H1 (cell line): ENCODE measurements around the gene SMYD3. TPM values are rescaled to one million over a fixed set of nuclear protein-coding genes. Genes with fewer than 3 reads are reported as not detected.

Source experiments
- CTCF ChIA-PET: fragments of 300-600 bp; sonication (Branson Sonifier 250); formaldehyde crosslinking; loops from one replicate; lab custom pipeline; 2021; ENCODE audit not compliant: partially characterized antibody; lab: Charles Lee
- POLR2A ChIA-PET: fragments of 300-600 bp; sonication (Branson Sonifier 250); formaldehyde crosslinking; loops from one replicate; lab custom pipeline; 2021; ENCODE audit warnings: inconsistent platforms; ENCODE audit not compliant: partially characterized antibody; lab: Charles Lee
- DNase-seq, 2 experiments: peaks; one replicate each; pipeline versions ENCODE4 v3.0.0 to v3.0.0-alpha.2; 2010 to 2022; ENCODE audit warnings: low spot score in 2 of 2, low read depth in 1 of 2, mixed read lengths in 1 of 2
- FAIRE-seq: peaks from 2 replicates; lab custom pipeline; 2011; peaks lifted over from hg19 to GRCh38; lab: Jason Lieb, UNC
- H2AFZ ChIP-seq: 2 replicates; pipeline ENCODE4 v1.8.1; 2012; ENCODE audit warnings: low read length, inconsistent platforms
- H2AK5ac ChIP-seq: 2 replicates; pipeline ENCODE4 v1.6.1; 2013; ENCODE audit warnings: low read depth, low read length
- H2BK120ac ChIP-seq: replicated peaks from 2 replicates; pipeline ENCODE3; 2013; ENCODE audit warnings: low read depth, low read length, inconsistent platforms
- H2BK12ac ChIP-seq: 2 replicates; pipeline ENCODE4 v1.6.1; 2013; ENCODE audit warnings: low read depth, low read length
- H2BK15ac ChIP-seq: 2 replicates; pipeline ENCODE4 v1.6.1; 2013; ENCODE audit warnings: low read length
- H2BK20ac ChIP-seq: 2 replicates; pipeline ENCODE4 v1.6.1; 2013; ENCODE audit warnings: low read length
- H2BK5ac ChIP-seq: 2 replicates; pipeline ENCODE4 v1.6.1; 2013; ENCODE audit warnings: low read depth, low read length
- H3K14ac ChIP-seq: 2 replicates; pipeline ENCODE4 v1.6.1; 2013; ENCODE audit warnings: inconsistent platforms; ENCODE audit not compliant: insufficient read length
- H3K18ac ChIP-seq: 2 replicates; pipeline ENCODE4 v1.6.1; 2013; ENCODE audit warnings: low read length; ENCODE audit errors: extremely low read depth
- H3K23ac ChIP-seq: 2 replicates; pipeline ENCODE4 v1.6.1; 2013; ENCODE audit warnings: inconsistent platforms; ENCODE audit not compliant: insufficient read length
- H3K23me2 ChIP-seq: 2 replicates; pipeline ENCODE4 v1.6.1; 2013; ENCODE audit warnings: low read depth, low read length
- H3K27ac ChIP-seq: 2 replicates; pipeline ENCODE4 v1.6.1; 2011; ENCODE audit warnings: low read depth, low read length, inconsistent platforms
- H3K27me3 ChIP-seq, 4 experiments: replicated peaks in 1 of 4; 1 replicate in 1 of 4; 2 replicates in 3 of 4; pipeline versions ENCODE4 v1.6.1 to v1.8.1; 2011 to 2013; ENCODE audit warnings: low read length in 3 of 4, mild to moderate bottlenecking in 3 of 4, inconsistent platforms in 2 of 4, mixed read lengths in 2 of 4, moderate library complexity in 1 of 4; ENCODE audit not compliant: control insufficient read depth in 3 of 4, insufficient read depth in 3 of 4; ENCODE audit errors: extremely low read depth in 1 of 4
- H3K36me3 ChIP-seq, 4 experiments: 2 replicates each; pipeline versions ENCODE4 v1.6.1 to v1.8.1; 2011 to 2013; ENCODE audit warnings: mild to moderate bottlenecking in 4 of 4, low read length in 3 of 4, moderate library complexity in 2 of 4, control low read depth in 1 of 4, inconsistent platforms in 1 of 4; ENCODE audit not compliant: insufficient read depth in 4 of 4, control insufficient read depth in 2 of 4
- H3K4ac ChIP-seq: replicated peaks from 2 replicates; pipeline ENCODE3; 2013; ENCODE audit warnings: low read length, low read depth, mixed read lengths, inconsistent platforms; ENCODE audit not compliant: insufficient read length
- H3K4me1 ChIP-seq, 4 experiments: replicated peaks in 1 of 4; 1 replicate in 1 of 4; 2 replicates in 3 of 4; pipeline versions ENCODE4 v1.6.1 to v1.8.1; 2011 to 2013; ENCODE audit warnings: low read length in 3 of 4, inconsistent platforms in 2 of 4, mixed read lengths in 1 of 4; ENCODE audit not compliant: insufficient read depth in 4 of 4, control insufficient read depth in 3 of 4
- H3K4me2 ChIP-seq, 2 experiments: 2 replicates each; pipeline versions ENCODE4 v1.6.1 to v1.8.1; 2011 to 2013; ENCODE audit warnings: low read depth in 2 of 2, low read length in 2 of 2, control low read depth in 1 of 2, inconsistent platforms in 1 of 2, mild to moderate bottlenecking in 1 of 2; ENCODE audit not compliant: insufficient read depth in 1 of 2
- H3K4me3 ChIP-seq, 4 experiments: fragments of 200-600, 300-600 bp in 1 of 4; sonication (generic), shearing (Covaris generic), sonication (Bioruptor Twin) in 1 of 4; 2 replicates each; pipeline versions ENCODE4 v1.5.1 to v1.8.1; 2011 to 2016; ENCODE audit warnings: low read length in 4 of 4, low read depth in 3 of 4, control low read depth in 2 of 4, inconsistent platforms in 2 of 4, mild to moderate bottlenecking in 2 of 4, mixed read lengths in 1 of 4, moderate library complexity in 1 of 4; ENCODE audit not compliant: insufficient read depth in 2 of 4; ENCODE audit errors: extremely low read depth in 1 of 4
- H3K56ac ChIP-seq: replicated peaks from 2 replicates; pipeline ENCODE3; 2013; ENCODE audit warnings: low read depth, mild to moderate bottlenecking, mixed read lengths, low read length, inconsistent platforms; ENCODE audit not compliant: insufficient read length
- H3K79me1 ChIP-seq: 2 replicates; pipeline ENCODE4 v1.6.1; 2013; ENCODE audit warnings: low read depth, low read length, control low read depth
- H3K79me2 ChIP-seq, 2 experiments: 2 replicates each; pipeline versions ENCODE4 v1.6.1 to v1.8.1; 2012 to 2013; ENCODE audit warnings: low read length in 2 of 2, mild to moderate bottlenecking in 2 of 2, inconsistent platforms in 1 of 2; ENCODE audit not compliant: insufficient read depth in 2 of 2, control insufficient read depth in 1 of 2
- H3K9ac ChIP-seq, 4 experiments: replicated peaks in 1 of 4; 1 replicate in 1 of 4; 2 replicates in 3 of 4; pipeline versions ENCODE4 v1.6.1 to v1.8.1; 2011 to 2013; ENCODE audit warnings: low read depth in 3 of 4, low read length in 3 of 4, control low read depth in 2 of 4, mild to moderate bottlenecking in 2 of 4, moderate library complexity in 2 of 4, inconsistent platforms in 1 of 4; ENCODE audit errors: extremely low read depth in 1 of 4
- H3K9me3 ChIP-seq, 2 experiments: 2 replicates each; pipeline versions ENCODE4 v1.6.1 to v1.8.1; 2012 to 2013; ENCODE audit warnings: mild to moderate bottlenecking in 2 of 2, moderate library complexity in 2 of 2, control low read depth in 1 of 2, inconsistent platforms in 1 of 2, low read depth in 1 of 2, low read length in 1 of 2, mixed read lengths in 1 of 2; ENCODE audit not compliant: insufficient read depth in 2 of 2
- H4K20me1 ChIP-seq, 2 experiments: replicated peaks in 1 of 2; 2 replicates each; pipeline versions ENCODE3 to v1.8.1; 2011 to 2013; ENCODE audit warnings: inconsistent platforms in 2 of 2, low read length in 2 of 2, mild to moderate bottlenecking in 1 of 2; ENCODE audit not compliant: insufficient read depth in 2 of 2, control insufficient read depth in 1 of 2
- H4K5ac ChIP-seq: 2 replicates; pipeline ENCODE4 v1.6.1; 2013; ENCODE audit warnings: low read length, low read depth, mixed read lengths, inconsistent platforms; ENCODE audit not compliant: insufficient read length
- H4K8ac ChIP-seq: 2 replicates; pipeline ENCODE4 v1.8.0; 2013; ENCODE audit warnings: mild to moderate bottlenecking, moderate library complexity, low read length, inconsistent platforms; ENCODE audit not compliant: insufficient read depth; ENCODE audit errors: extremely low read depth
- H4K91ac ChIP-seq: replicated peaks from 2 replicates; pipeline ENCODE3; 2013; ENCODE audit warnings: low read length, mixed read lengths, inconsistent platforms; ENCODE audit not compliant: insufficient read length
- ATF3 ChIP-seq: IDR thresholded peaks from 2 replicates; pipeline ENCODE4 v1.6.1; 2011; ENCODE audit warnings: low read depth, mild to moderate bottlenecking, low read length; ENCODE audit not compliant: insufficient read depth
- BRCA1 ChIP-seq: IDR thresholded peaks from 2 replicates; pipeline ENCODE4 v1.6.1; 2012; ENCODE audit warnings: low read depth, low read length, improper control_type of control experiment
- CHD2 ChIP-seq: IDR thresholded peaks from 2 replicates; pipeline ENCODE4 v1.6.1; 2012; ENCODE audit warnings: low read length, improper control_type of control experiment
- EZH2 ChIP-seq: fragments of 200-600 bp; sonication (generic); IDR thresholded peaks from 2 replicates; pipeline ENCODE4 v1.7.1; 2012; ENCODE audit warnings: low read depth, mild to moderate bottlenecking, moderate library complexity, low read length, inconsistent platforms; ENCODE audit not compliant: severe bottlenecking
- GTF2F1 ChIP-seq: IDR thresholded peaks from 2 replicates; pipeline ENCODE4 v1.6.1; 2012; ENCODE audit warnings: low read depth, low read length, improper control_type of control experiment, borderline replicate concordance
- JUND ChIP-seq: IDR thresholded peaks from 2 replicates; pipeline ENCODE4 v1.6.1; 2011; ENCODE audit warnings: mild to moderate bottlenecking, improper control_type of control experiment, low read length
- MAFK ChIP-seq: IDR thresholded peaks from 2 replicates; pipeline ENCODE4 v1.6.1; 2012; ENCODE audit warnings: low read depth, mild to moderate bottlenecking, improper control_type of control experiment, low read length
- NANOG ChIP-seq: IDR thresholded peaks from 2 replicates; pipeline ENCODE4 v1.6.1; 2011; ENCODE audit warnings: low read length, low read depth, mild to moderate bottlenecking, inconsistent platforms; ENCODE audit not compliant: insufficient read depth, poor library complexity, severe bottlenecking
- POLR2A ChIP-seq, 2 experiments: IDR thresholded peaks; 1 replicate in 1 of 2; 2 replicates in 1 of 2; pipeline ENCODE4 v1.6.1; 2011; ENCODE audit warnings: low read depth in 2 of 2, low read length in 2 of 2, mild to moderate bottlenecking in 2 of 2; ENCODE audit errors: control extremely low read depth in 1 of 2
- SAP30 ChIP-seq: fragments of 300-600 bp; sonication (generic); IDR thresholded peaks from 2 replicates; pipeline ENCODE4 v1.7.1; 2012; ENCODE audit warnings: low read length, moderate library complexity, mild to moderate bottlenecking, inconsistent platforms; ENCODE audit not compliant: insufficient read depth, insufficient replicate concordance
- SIX5 ChIP-seq: IDR thresholded peaks from 2 replicates; pipeline ENCODE4 v1.6.1; 2011; ENCODE audit warnings: mild to moderate bottlenecking, low read depth, low read length
- SP1 ChIP-seq: IDR thresholded peaks from 2 replicates; pipeline ENCODE4 v1.6.1; 2011; ENCODE audit warnings: low read depth, low read length
- SUZ12 ChIP-seq: fragments of 200-600 bp; sonication (generic); IDR thresholded peaks from 2 replicates; pipeline ENCODE4 v1.6.1; 2012; ENCODE audit warnings: mild to moderate bottlenecking, inconsistent platforms, low read length, moderate library complexity, mixed read lengths
- TAF7 ChIP-seq: optimal IDR thresholded peaks from 2 replicates; pipeline ENCODE3; 2011; ENCODE audit warnings: low read depth, mild to moderate bottlenecking, inconsistent platforms, low read length, moderate library complexity, borderline replicate concordance
- TCF12 ChIP-seq: IDR thresholded peaks from 2 replicates; pipeline ENCODE4 v1.6.1; 2011; ENCODE audit warnings: low read depth, mild to moderate bottlenecking, low read length
- WGBS, 2 experiments: shearing (Covaris generic) in 1 of 2; methylation state at CpG; one replicate each; pipeline versions ENCODE4 v1.1.6 to v1.1.7; 2013 to 2015; ENCODE audit warnings: low lambda C conversion rate in 2 of 2, mixed read lengths in 2 of 2, inconsistent platforms in 1 of 2, low coverage in 1 of 2, missing lambda C conversion rate in 1 of 2; ENCODE audit not compliant: insufficient replicate concordance in 2 of 2, insufficient coverage in 1 of 2, insufficient read length in 1 of 2; ENCODE audit errors: extremely low coverage in 1 of 2, missing lambda C conversion rate in 1 of 2; 5-methylcytosine and 5-hydroxymethylcytosine counted together
- polyA plus RNA-seq, 7 experiments: library from polyadenylated mRNA; depleted of rRNA in 3 of 7; stranded (reverse) in 5 of 7; unstranded in 2 of 7; fragments of >200 nt in 5 of 7; fragments of 200-250 nt in 2 of 7; gene quantifications; 1 replicate in 5 of 7; 2 replicates in 1 of 7; 4 replicates in 1 of 7; pipeline versions ENCODE4 v1.2.1 to v1.2.3, GENCODE V29; 2011 to 2013; ENCODE audit warnings: missing spikeins in 2 of 7, mixed read lengths in 2 of 7
- total RNA-seq: library from RNA; stranded (reverse); fragmentation: NEBNext Ultra II Directional; extraction: Animal tissue kit (Norgen Biotek cat#: 25700); gene quantifications from 2 replicates; pipeline ENCODE4 v1.2.1, GENCODE V29; 2021

SMYD3 gene
- total and polyA plus RNA-seq, 2 of the 8 experiments (the other 6 are each of a cell fraction or from before 2014, with no cell fraction given) = 17.3 to 25.4 TPM

GRCh38 chr1:246343937-246344336 lies 163.1 kb downstream of the SMYD3 start:
- H4K91ac ChIP-seq = no peak overlapping the region
- no peaks in the 10 kb centered on the region; the same call in 1 of the 2 replicates for H3K79me1 ChIP-seq
- no peaks in the 10 kb centered on the region for H3K23me2 ChIP-seq
- no peak overlapping the region for H3K14ac ChIP-seq
- H3K4me1 ChIP-seq = no peaks in the 10 kb centered on the region
- no peaks in the 10 kb centered on the region for H3K27me3 ChIP-seq
- H2BK5ac ChIP-seq = no peak overlapping the region
- no peak overlapping the region for H3K4ac ChIP-seq
- no peak overlapping the region for H3K18ac ChIP-seq
- no peak overlapping the region for H2AK5ac ChIP-seq
- ChIA-PET CTCF (no interaction called here), POLR2A (no interaction called here)
- H3K9me3 ChIP-seq = 0 out of 4 replicates have a peak, but pooled peaks cover 3 to 4% of the 10 kb centered on the region in 2 experiments
- no peak overlapping the region for H3K56ac ChIP-seq
- H2BK12ac ChIP-seq = no peak overlapping the region
- H4K5ac ChIP-seq = no peak overlapping the region
- H3K4me2 ChIP-seq = no peak overlapping the region
- no peak overlapping the region for H2BK120ac ChIP-seq
- no peak overlapping the region for H4K8ac ChIP-seq
- no peak overlapping the region; a peak in 1 of 8 replicates for H3K4me3 ChIP-seq
- H2BK15ac ChIP-seq = no peak overlapping the region
- no peaks in the 10 kb centered on the region for H3K36me3 ChIP-seq
- DNase-seq = no peak
- 89% methylated on average over 2 of the region's 2 CpGs; no CpG with 5 or more reads in 1 of the 2 experiments for WGBS, 2 experiments
- H2BK20ac ChIP-seq = no peak overlapping the region
- FAIRE-seq = no peak
- H3K23ac ChIP-seq = no peak overlapping the region
- H3K27ac ChIP-seq = no peak overlapping the region
- H2AFZ ChIP-seq = no peak overlapping the region
- no peaks in the 10 kb centered on the region for H4K20me1 ChIP-seq
- H3K79me2 ChIP-seq = no peaks in the 10 kb centered on the region
- no peak overlapping the region for H3K9ac ChIP-seq
- TF ChIP-seq NANOG = no peak
- TF ChIP-seq TAF7 = no peak
- no peak for TF ChIP-seq MAFK
- TF ChIP-seq SAP30 = no peak
- no peak for TF ChIP-seq SIX5
- TF ChIP-seq BRCA1 = no peak
- TF ChIP-seq JUND = no peak
- no peak for TF ChIP-seq POLR2A (IDR thresholded peaks at IDR 0.05; ENCODE audit: control extremely low read depth in 1 of 2, low read depth in 2 of 2, low read length in 2 of 2)
- TF ChIP-seq CHD2 = no peak
- no peak for TF ChIP-seq ATF3
- TF ChIP-seq TCF12 = no peak
- no peak for TF ChIP-seq SUZ12
- TF ChIP-seq GTF2F1 = no peak
- no peak for TF ChIP-seq EZH2
- TF ChIP-seq SP1 = no peak
